ENCODE results near the gene MYO1H.

Gene MYO1H

DNA sequence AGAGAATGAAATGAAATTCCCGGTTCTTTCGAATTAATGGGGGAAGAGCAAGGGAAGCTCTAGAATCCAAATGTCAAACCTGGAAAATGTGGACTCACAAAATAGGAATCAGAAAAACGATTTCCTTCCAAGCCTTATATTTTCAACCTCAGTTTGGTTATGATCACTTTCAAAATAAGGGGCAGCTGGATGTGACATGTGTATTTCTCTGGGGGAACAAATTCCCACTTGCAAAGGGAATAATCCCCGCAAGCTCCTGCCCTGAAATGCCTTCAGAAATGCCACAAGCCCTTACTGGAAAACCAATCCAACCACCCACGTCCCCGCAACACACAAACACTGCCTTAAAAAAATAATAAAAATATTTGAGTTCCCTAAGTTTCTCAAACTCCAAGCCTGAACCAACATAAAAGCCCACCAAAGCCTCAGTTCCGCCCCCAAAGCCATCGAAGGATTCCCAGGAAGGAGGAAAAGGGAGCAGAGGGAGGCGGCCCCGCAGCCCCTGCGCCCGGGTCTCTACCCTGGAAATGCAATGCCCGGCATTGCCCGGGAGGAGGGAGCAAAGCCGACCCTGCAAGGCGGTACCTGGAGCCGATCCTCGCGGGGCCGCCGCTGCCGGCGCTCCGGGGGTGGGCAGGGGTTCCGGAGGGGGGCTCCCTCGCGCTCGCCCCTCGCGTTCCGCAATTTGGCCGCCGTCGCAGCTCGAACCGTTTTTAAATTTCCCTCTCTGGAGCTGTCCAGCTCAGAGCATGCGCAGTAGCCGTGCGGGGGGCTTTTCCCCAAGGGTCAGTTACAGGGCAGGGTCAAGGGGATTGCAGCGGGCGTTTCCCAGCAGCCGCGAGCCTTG is 38.9 kb upstream of the MYO1H start, which contains the start of gene FOXN4 (continued):
- TF ChIP-seq, protein P1, sequence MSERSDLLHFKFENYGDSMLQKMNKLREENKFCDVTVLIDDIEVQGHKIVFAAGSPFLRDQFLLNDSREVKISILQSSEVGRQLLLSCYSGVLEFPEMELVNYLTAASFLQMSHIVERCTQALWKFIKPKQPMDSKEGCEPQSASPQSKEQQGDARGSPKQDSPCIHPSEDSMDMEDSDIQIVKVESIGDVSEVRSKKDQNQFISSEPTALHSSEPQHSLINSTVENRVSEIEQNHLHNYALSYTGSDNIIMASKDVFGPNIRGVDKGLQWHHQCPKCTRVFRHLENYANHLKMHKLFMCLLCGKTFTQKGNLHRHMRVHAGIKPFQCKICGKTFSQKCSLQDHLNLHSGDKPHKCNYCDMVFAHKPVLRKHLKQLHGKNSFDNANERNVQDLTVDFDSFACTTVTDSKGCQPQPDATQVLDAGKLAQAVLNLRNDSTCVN (tag by site-specific recombination; optimal IDR thresholded peaks at IDR 0.05) = peak; percentile 38
- TF ChIP-seq GLI4 (tag by site-specific recombination; IDR thresholded peaks at IDR 0.05) (no peak), SCRT2 (tag by site-specific recombination; IDR thresholded peaks at IDR 0.05) (no peak), ZBTB6 (tag by site-specific recombination; IDR thresholded peaks at IDR 0.05) (no peak), ZNF311 (tag by site-specific recombination; IDR thresholded peaks at IDR 0.05; ENCODE audit: borderline replicate concordance) (no peak), ZBTB8A (tag by site-specific recombination; IDR thresholded peaks at IDR 0.05) (peak; percentile 19; the same call in 1 of the 2 replicates), ZSCAN30 (tag by site-specific recombination; IDR thresholded peaks at IDR 0.05) (no peak), ZNF112 (tag by site-specific recombination; IDR thresholded peaks at IDR 0.05) (no peak), ZNF121 (tag by site-specific recombination; IDR thresholded peaks at IDR 0.05) (no peak), ZNF280D (tag by site-specific recombination; IDR thresholded peaks at IDR 0.05) (no peak), ZBTB49 (tag by site-specific recombination; IDR thresholded peaks at IDR 0.05; ENCODE audit: low read depth) (no peak), EGR2 (tag by site-specific recombination; IDR thresholded peaks at IDR 0.05; ENCODE audit: low read depth) (peak; percentile 34; the same call in 1 of the 2 replicates), CTCF (tag by site-specific recombination; IDR thresholded peaks at IDR 0.05) (0 out of 2 replicates have a peak, but pooled peaks have one; percentile 14), ZNF561 (tag by site-specific recombination; IDR thresholded peaks at IDR 0.05; ENCODE audit: borderline replicate concordance) (peak; percentile 13; the same call in 1 of the 2 replicates), ZBTB48 (tag by site-specific recombination; IDR thresholded peaks at IDR 0.05) (peak; percentile 50; the same call in 1 of the 2 replicates), KLF17 (tag by site-specific recombination; IDR thresholded peaks at IDR 0.05) (no peak), GLIS2 (tag by site-specific recombination; IDR thresholded peaks at IDR 0.05) (peak; percentile 72), ZXDB (tag by site-specific recombination; IDR thresholded peaks at IDR 0.05) (peak; percentile 60), ZNF785 (tag by site-specific recombination; IDR thresholded peaks at IDR 0.05) (no peak)
- TF ChIP-seq, protein P2, sequence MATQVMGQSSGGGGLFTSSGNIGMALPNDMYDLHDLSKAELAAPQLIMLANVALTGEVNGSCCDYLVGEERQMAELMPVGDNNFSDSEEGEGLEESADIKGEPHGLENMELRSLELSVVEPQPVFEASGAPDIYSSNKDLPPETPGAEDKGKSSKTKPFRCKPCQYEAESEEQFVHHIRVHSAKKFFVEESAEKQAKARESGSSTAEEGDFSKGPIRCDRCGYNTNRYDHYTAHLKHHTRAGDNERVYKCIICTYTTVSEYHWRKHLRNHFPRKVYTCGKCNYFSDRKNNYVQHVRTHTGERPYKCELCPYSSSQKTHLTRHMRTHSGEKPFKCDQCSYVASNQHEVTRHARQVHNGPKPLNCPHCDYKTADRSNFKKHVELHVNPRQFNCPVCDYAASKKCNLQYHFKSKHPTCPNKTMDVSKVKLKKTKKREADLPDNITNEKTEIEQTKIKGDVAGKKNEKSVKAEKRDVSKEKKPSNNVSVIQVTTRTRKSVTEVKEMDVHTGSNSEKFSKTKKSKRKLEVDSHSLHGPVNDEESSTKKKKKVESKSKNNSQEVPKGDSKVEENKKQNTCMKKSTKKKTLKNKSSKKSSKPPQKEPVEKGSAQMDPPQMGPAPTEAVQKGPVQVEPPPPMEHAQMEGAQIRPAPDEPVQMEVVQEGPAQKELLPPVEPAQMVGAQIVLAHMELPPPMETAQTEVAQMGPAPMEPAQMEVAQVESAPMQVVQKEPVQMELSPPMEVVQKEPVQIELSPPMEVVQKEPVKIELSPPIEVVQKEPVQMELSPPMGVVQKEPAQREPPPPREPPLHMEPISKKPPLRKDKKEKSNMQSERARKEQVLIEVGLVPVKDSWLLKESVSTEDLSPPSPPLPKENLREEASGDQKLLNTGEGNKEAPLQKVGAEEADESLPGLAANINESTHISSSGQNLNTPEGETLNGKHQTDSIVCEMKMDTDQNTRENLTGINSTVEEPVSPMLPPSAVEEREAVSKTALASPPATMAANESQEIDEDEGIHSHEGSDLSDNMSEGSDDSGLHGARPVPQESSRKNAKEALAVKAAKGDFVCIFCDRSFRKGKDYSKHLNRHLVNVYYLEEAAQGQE (tag by site-specific recombination; IDR thresholded peaks at IDR 0.05) = peak; percentile 95
